K562 (cell line): ENCODE measurements around the gene BANP. TPM values are rescaled to one million over a fixed set of nuclear protein-coding genes. Genes with fewer than 3 reads are reported as not detected.

Experiments
- ATAC-seq: fragments of 200-7000 bp; cut with Tn5 transposase; 3 replicates; pipeline ENCODE4 v1.9.1; 2020; ENCODE audit warnings: moderate library complexity
- BruUV-seq: library from RNA; stranded (reverse); fragments of 400-500 nt; replicated peaks from 2 replicates; lab custom pipeline; 2021; lab: Mats Ljungman, UMichigan
- CTCF ChIA-PET: fragments of 300-600 bp; formaldehyde crosslinking; extraction: SDS; loops from one replicate; lab custom pipeline; 2021; ENCODE audit warnings: low intra/inter-chr PET ratio; lab: Yijun Ruan, JAX
- POLR2A ChIA-PET: fragments of 300-600, 350-650 bp; sonication (Branson Sonifier 250); formaldehyde crosslinking; extraction: SDS; loops from one replicate; lab custom pipeline; 2021; ENCODE audit warnings: antibody characterized with exemption, inconsistent platforms; lab: Yijun Ruan, JAX
- DNase-seq, 4 experiments: peaks; one replicate each; pipeline versions ENCODE4 v3.0.0 to v3.0.0-alpha.2; 2011 to 2018; ENCODE audit warnings: low spot score in 3 of 4, mixed read lengths in 3 of 4; ENCODE audit errors: extremely low read depth in 1 of 4
- FAIRE-seq: peaks from 2 replicates; lab custom pipeline; 2011; peaks lifted over from hg19 to GRCh38; lab: Jason Lieb, UNC
- H2AFZ ChIP-seq: 2 replicates; pipeline ENCODE4 v1.6.0; 2011; ENCODE audit warnings: low read depth, low read length, control low read depth, inconsistent platforms
- H3K27ac ChIP-seq: fragments of 200-600 bp; 3 replicates; pipeline ENCODE4 v1.8.0; 2011; ENCODE audit warnings: low read depth, mild to moderate bottlenecking, control low read depth, inconsistent platforms, low read length, moderate library complexity, mixed read lengths; ENCODE audit errors: extremely low read depth
- H3K27me3 ChIP-seq, 2 experiments: fragments of 300-600 bp in 1 of 2; 2 replicates in 1 of 2; 3 replicates in 1 of 2; pipeline versions ENCODE4 v1.6.0 to v1.8.0; 2011; ENCODE audit warnings: inconsistent platforms in 2 of 2, low read length in 2 of 2, mild to moderate bottlenecking in 1 of 2, mixed read lengths in 1 of 2, moderate library complexity in 1 of 2; ENCODE audit not compliant: control insufficient read depth in 2 of 2, insufficient read depth in 2 of 2
- H3K36me3 ChIP-seq: fragments of 300-600 bp; 3 replicates; pipeline ENCODE4 v1.8.0; 2011; ENCODE audit warnings: mild to moderate bottlenecking, low read length, inconsistent platforms; ENCODE audit not compliant: control insufficient read depth, insufficient read depth
- H3K4me1 ChIP-seq, 2 experiments: fragments of 200-600 bp in 1 of 2; replicated peaks in 1 of 2; 2 replicates in 1 of 2; 3 replicates in 1 of 2; pipeline versions ENCODE4 v1.5.1 to v1.8.0; 2011; ENCODE audit warnings: inconsistent platforms in 2 of 2, low read length in 2 of 2, mild to moderate bottlenecking in 1 of 2, mixed read lengths in 1 of 2, moderate library complexity in 1 of 2; ENCODE audit not compliant: control insufficient read depth in 2 of 2, insufficient read depth in 2 of 2
- H3K4me2 ChIP-seq: 2 replicates; pipeline ENCODE4 v1.6.1; 2011; ENCODE audit warnings: low read length, control low read depth, inconsistent platforms, mixed read lengths; ENCODE audit not compliant: insufficient read depth
- H3K4me3 ChIP-seq: fragments of 200-600 bp; sonication (generic), shearing (Covaris generic); 2 replicates; pipeline ENCODE4 v1.5.1; 2016; ENCODE audit warnings: control low read depth, inconsistent platforms
- H3K79me2 ChIP-seq: fragments of 200-600 bp; 3 replicates; pipeline ENCODE4 v1.8.0; 2011; ENCODE audit warnings: low read length, inconsistent platforms; ENCODE audit not compliant: control insufficient read depth, insufficient read depth
- H3K9ac ChIP-seq, 2 experiments: 2 replicates each; pipeline versions ENCODE4 v1.6.0 to v1.6.1; 2011; ENCODE audit warnings: low read depth in 2 of 2, low read length in 2 of 2, control low read depth in 1 of 2, inconsistent platforms in 1 of 2, mild to moderate bottlenecking in 1 of 2, mixed read lengths in 1 of 2; ENCODE audit not compliant: insufficient read depth in 1 of 2
- H3K9me1 ChIP-seq: one replicate; pipeline ENCODE4 v1.6.0; 2011; ENCODE audit warnings: inconsistent platforms, mild to moderate bottlenecking, low read length, moderate library complexity; ENCODE audit not compliant: control insufficient read depth, insufficient read depth
- H3K9me3 ChIP-seq: replicated peaks from 2 replicates; pipeline ENCODE4 v1.5.1; 2011; ENCODE audit warnings: low read depth, low read length, inconsistent platforms; ENCODE audit not compliant: control insufficient read depth, insufficient read depth
- H4K20me1 ChIP-seq: replicated peaks from 2 replicates; pipeline ENCODE4 v1.6.1; 2011; ENCODE audit warnings: low read length, inconsistent platforms, mixed read lengths; ENCODE audit not compliant: control insufficient read depth, insufficient read depth
- HEY1 ChIP-seq: fragments of 250-450 bp; sonication (Bioruptor Pico); IDR thresholded peaks from 2 replicates; pipeline ENCODE4 v1.5.0; 2020; ENCODE audit warnings: mild to moderate bottlenecking, moderate library complexity, borderline replicate concordance
- MXI1 ChIP-seq: IDR thresholded peaks from 2 replicates; pipeline ENCODE4 v1.6.1; 2011; ENCODE audit warnings: low read depth, mild to moderate bottlenecking, improper control_type of control experiment, low read length
- NFE2L1 ChIP-seq: fragments of 450-650 bp; IDR thresholded peaks from 2 replicates; pipeline ENCODE4 v1.6.1; 2016; ENCODE audit warnings: missing genetic modification characterization, low read depth, mild to moderate bottlenecking, missing compliant biosample characterization, moderate library complexity, borderline replicate concordance
- STAT5B ChIP-seq: fragments of 250-450 bp; sonication (Bioruptor Pico); IDR thresholded peaks from 2 replicates; pipeline ENCODE4 v1.8.0; 2021; ENCODE audit warnings: mild to moderate bottlenecking, inconsistent platforms
- TAF1 ChIP-seq: IDR thresholded peaks from 2 replicates; pipeline ENCODE4 v1.6.1; 2011; ENCODE audit warnings: mild to moderate bottlenecking, low read length, moderate library complexity; ENCODE audit not compliant: insufficient read depth, control insufficient read depth, severe bottlenecking; ENCODE audit errors: extremely low read depth
- TOE1 ChIP-seq, 2 experiments: fragments of 450-650 bp in 1 of 2; sonication (generic) in 1 of 2; formaldehyde crosslinking in 1 of 2; IDR thresholded peaks; 2 replicates each; pipeline versions ENCODE4 v1.7.1 to v1.8.0; 2016 to 2022; ENCODE audit warnings: borderline replicate concordance in 2 of 2, mild to moderate bottlenecking in 2 of 2, antibody characterized with exemption in 1 of 2, inconsistent platforms in 1 of 2, low read depth in 1 of 2, missing genetic modification reagents in 1 of 2, moderate library complexity in 1 of 2
- ZNF174 ChIP-seq: fragments of 250-450 bp; sonication (Bioruptor Pico); IDR thresholded peaks from 2 replicates; pipeline ENCODE4 v1.4.0; 2020; ENCODE audit warnings: mild to moderate bottlenecking
- ZNF431 ChIP-seq: sonication (generic); formaldehyde crosslinking; IDR thresholded peaks from 2 replicates; pipeline ENCODE4 v1.8.0; 2022; ENCODE audit warnings: mild to moderate bottlenecking, missing genetic modification reagents
- ZNF551 ChIP-seq: fragments of 250-450 bp; sonication (Bioruptor Pico); IDR thresholded peaks from 2 replicates; pipeline ENCODE4 v1.5.0; 2021; ENCODE audit warnings: mild to moderate bottlenecking, moderate library complexity
- ZNF584 ChIP-seq: fragments of 200-800 bp; sonication (Bioruptor generic); IDR thresholded peaks from 2 replicates; pipeline ENCODE4 v1.6.1; 2016; ENCODE audit warnings: low read depth, mild to moderate bottlenecking, missing genetic modification characterization, missing compliant biosample characterization
- ZNF717 ChIP-seq: fragments of 250-450 bp; sonication (Bioruptor Pico); IDR thresholded peaks from 2 replicates; pipeline ENCODE4 v1.5.0; 2021
- WGBS: fragments of 100-300 bp; shearing (Covaris generic); methylation state at CpG from one replicate; pipeline ENCODE4 v1.1.6; 2016; ENCODE audit warnings: low coverage, mixed read lengths; ENCODE audit not compliant: insufficient coverage; ENCODE audit errors: missing lambda C conversion rate; 5-methylcytosine and 5-hydroxymethylcytosine counted together
- in situ Hi-C: fragments of 300-500 bp; cut with MboI; formaldehyde crosslinking; loops from 4 replicates; pipeline ENCODE4 v1.15.0; 2018; ENCODE audit warnings: inconsistent platforms, mixed read lengths
- intact Hi-C: fragments of 100-400 bp; cut with micrococcal nuclease; formaldehyde crosslinking; loops from 2 replicates; pipeline ENCODE4 v1.14.2; 2022
- polyA plus RNA-seq, 8 experiments: library from polyadenylated mRNA; depleted of rRNA in 4 of 8; stranded (reverse) in 5 of 8; unstranded in 3 of 8; fragments of >200 nt; fragmentation: Nextera tagmentation in 2 of 8; fragmentation: Illumina TruSeq in 1 of 8; extraction: Ambion mirVana in 2 of 8; extraction: Trizol in 1 of 8; gene quantifications; 2 replicates each; pipeline versions ENCODE4 v1.2.1 to v1.2.3, GENCODE V29; 2011 to 2014; ENCODE audit warnings: inconsistent platforms in 1 of 8, missing spikeins in 1 of 8
- total RNA-seq, 7 experiments: library from RNA; depleted of rRNA in 6 of 7; stranded (reverse); fragments of >200 nt in 6 of 7; fragmentation: Illumina TruSeq in 2 of 7; extraction: Trizol in 2 of 7; gene quantifications; 2 replicates each; pipeline versions ENCODE4 v1.2.1 to v1.2.3, GENCODE V29; 2011 to 2021; ENCODE audit warnings: low replicate concordance in 1 of 7
- TF ChIP-seq, protein P1 (sequence below), 2 experiments: IDR thresholded peaks; 2 replicates each; pipeline ENCODE4 v1.6.1; 2011; ENCODE audit warnings: borderline replicate concordance in 1 of 2, control low read depth in 1 of 2, low read depth in 1 of 2, low read length in 1 of 2, mild to moderate bottlenecking in 1 of 2, mixed read lengths in 1 of 2, moderate library complexity in 1 of 2; ENCODE audit not compliant: insufficient read depth in 1 of 2, insufficient read length in 1 of 2, poor library complexity in 1 of 2, severe bottlenecking in 1 of 2; ENCODE audit errors: extremely low read depth in 1 of 2
- TF ChIP-seq, protein P2 (sequence below): fragments of 450-650 bp; formaldehyde crosslinking; IDR thresholded peaks from 2 replicates; pipeline ENCODE4 v1.4.0; 2022; ENCODE audit warnings: missing genetic modification characterization
- TF ChIP-seq, protein P3 (sequence below): fragments of 450-650 bp; IDR thresholded peaks from 2 replicates; pipeline ENCODE4 v1.6.1; 2017; ENCODE audit warnings: antibody characterized with exemption
- TF ChIP-seq, protein P4 (sequence below): fragments of 450-650 bp; formaldehyde crosslinking; IDR thresholded peaks from 2 replicates; pipeline ENCODE4 v1.4.0; 2020; ENCODE audit warnings: mild to moderate bottlenecking, moderate library complexity

Gene BANP
- total and polyA plus RNA-seq, 9 of the 15 experiments (the other 6 are each of a cell fraction or from before 2014, with no cell fraction given) = 4.6 to 22.1 (median 15.6) TPM

DNA sequence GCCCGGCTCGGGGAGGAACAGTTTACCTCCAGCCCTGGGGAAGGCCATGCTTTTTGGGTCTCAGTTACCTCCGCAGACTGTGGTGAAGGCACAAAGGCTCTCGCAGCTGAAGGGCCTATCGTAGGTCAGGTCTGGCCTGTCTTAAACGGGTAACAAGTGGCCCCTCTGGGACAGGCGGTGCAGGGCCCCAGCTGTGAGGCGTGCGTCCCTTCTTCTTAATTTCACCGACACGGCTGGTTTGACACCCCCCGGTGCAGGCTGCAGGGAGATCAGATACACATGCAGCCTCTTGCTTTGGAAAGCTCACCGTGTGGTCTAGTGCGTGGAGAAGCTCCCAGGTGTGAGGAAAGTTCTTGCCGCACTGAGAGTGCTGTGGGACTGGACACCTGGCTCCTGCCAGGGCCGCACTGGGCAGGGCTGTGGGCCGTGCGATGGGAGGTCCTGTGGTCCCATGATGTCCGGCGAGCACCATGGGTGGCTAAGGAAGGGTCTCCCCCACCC is 162.4 kb downstream of the BANP start:
- DNase-seq = no peak
- no peaks in the 10 kb centered on the region for H3K36me3 ChIP-seq
- no peaks in the 10 kb centered on the region for H3K9me3 ChIP-seq
- H3K9ac ChIP-seq = no peak overlapping the region
- no peak overlapping the region for H3K27ac ChIP-seq
- no peak overlapping the region for H3K4me2 ChIP-seq
- no peaks in the 10 kb centered on the region for H3K9me1 ChIP-seq
- CTCF ChIA-PET = no interaction called here
- no TSS peak for BruUV-seq
- intact Hi-C loops = no loop called here
- 14% methylated on average over 20 of the region's 20 CpGs for WGBS
- peaks cover 10 to 66% of the 10 kb centered on the region in 2 experiments; a peak in 4 of 5 replicates for H3K27me3 ChIP-seq
- POLR2A ChIA-PET = no interaction called here
- 0 out of 2 replicates have a peak, but pooled peaks cover 5% of the 10 kb centered on the region for H4K20me1 ChIP-seq
- H3K4me3 ChIP-seq = no peak overlapping the region
- ATAC-seq = no peak
- in situ Hi-C loops = no loop called here
- FAIRE-seq = no peak
- H3K79me2 ChIP-seq = no peaks in the 10 kb centered on the region
- peaks cover 0 to 4% of the 10 kb centered on the region in 2 experiments; a peak in 2 of 5 replicates for H3K4me1 ChIP-seq
- TF ChIP-seq, protein P1, sequence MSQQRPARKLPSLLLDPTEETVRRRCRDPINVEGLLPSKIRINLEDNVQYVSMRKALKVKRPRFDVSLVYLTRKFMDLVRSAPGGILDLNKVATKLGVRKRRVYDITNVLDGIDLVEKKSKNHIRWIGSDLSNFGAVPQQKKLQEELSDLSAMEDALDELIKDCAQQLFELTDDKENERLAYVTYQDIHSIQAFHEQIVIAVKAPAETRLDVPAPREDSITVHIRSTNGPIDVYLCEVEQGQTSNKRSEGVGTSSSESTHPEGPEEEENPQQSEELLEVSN (IDR thresholded peaks at IDR 0.05; ENCODE audit: borderline replicate concordance in 1 of 2, extremely low read depth in 1 of 2, insufficient read depth in 1 of 2, insufficient read length in 1 of 2, low read depth in 1 of 2, low read length in 1 of 2, poor library complexity in 1 of 2, severe bottlenecking in 1 of 2) = no peak
- TF ChIP-seq, protein P2, sequence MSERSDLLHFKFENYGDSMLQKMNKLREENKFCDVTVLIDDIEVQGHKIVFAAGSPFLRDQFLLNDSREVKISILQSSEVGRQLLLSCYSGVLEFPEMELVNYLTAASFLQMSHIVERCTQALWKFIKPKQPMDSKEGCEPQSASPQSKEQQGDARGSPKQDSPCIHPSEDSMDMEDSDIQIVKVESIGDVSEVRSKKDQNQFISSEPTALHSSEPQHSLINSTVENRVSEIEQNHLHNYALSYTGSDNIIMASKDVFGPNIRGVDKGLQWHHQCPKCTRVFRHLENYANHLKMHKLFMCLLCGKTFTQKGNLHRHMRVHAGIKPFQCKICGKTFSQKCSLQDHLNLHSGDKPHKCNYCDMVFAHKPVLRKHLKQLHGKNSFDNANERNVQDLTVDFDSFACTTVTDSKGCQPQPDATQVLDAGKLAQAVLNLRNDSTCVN = no peak
- TF ChIP-seq, protein P3, sequence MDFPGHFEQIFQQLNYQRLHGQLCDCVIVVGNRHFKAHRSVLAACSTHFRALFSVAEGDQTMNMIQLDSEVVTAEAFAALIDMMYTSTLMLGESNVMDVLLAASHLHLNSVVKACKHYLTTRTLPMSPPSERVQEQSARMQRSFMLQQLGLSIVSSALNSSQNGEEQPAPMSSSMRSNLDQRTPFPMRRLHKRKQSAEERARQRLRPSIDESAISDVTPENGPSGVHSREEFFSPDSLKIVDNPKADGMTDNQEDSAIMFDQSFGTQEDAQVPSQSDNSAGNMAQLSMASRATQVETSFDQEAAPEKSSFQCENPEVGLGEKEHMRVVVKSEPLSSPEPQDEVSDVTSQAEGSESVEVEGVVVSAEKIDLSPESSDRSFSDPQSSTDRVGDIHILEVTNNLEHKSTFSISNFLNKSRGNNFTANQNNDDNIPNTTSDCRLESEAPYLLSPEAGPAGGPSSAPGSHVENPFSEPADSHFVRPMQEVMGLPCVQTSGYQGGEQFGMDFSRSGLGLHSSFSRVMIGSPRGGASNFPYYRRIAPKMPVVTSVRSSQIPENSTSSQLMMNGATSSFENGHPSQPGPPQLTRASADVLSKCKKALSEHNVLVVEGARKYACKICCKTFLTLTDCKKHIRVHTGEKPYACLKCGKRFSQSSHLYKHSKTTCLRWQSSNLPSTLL = no peak
- TF ChIP-seq ZNF431 (CRISPR knock-in tag) = no peak
- TF ChIP-seq TOE1 (IDR thresholded peaks at IDR 0.05; ENCODE audit: borderline replicate concordance) = no peak
- no peak for TF ChIP-seq TOE1 (CRISPR knock-in tag; IDR thresholded peaks at IDR 0.05; ENCODE audit: borderline replicate concordance, low read depth)
- TF ChIP-seq ZNF551 (CRISPR knock-in tag) = no peak
- TF ChIP-seq, protein P4, sequence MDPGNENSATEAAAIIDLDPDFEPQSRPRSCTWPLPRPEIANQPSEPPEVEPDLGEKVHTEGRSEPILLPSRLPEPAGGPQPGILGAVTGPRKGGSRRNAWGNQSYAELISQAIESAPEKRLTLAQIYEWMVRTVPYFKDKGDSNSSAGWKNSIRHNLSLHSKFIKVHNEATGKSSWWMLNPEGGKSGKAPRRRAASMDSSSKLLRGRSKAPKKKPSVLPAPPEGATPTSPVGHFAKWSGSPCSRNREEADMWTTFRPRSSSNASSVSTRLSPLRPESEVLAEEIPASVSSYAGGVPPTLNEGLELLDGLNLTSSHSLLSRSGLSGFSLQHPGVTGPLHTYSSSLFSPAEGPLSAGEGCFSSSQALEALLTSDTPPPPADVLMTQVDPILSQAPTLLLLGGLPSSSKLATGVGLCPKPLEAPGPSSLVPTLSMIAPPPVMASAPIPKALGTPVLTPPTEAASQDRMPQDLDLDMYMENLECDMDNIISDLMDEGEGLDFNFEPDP (CRISPR knock-in tag) = no peak
- TF ChIP-seq MXI1 = no peak
- no peak for TF ChIP-seq STAT5B (CRISPR knock-in tag)
- no peak for TF ChIP-seq TAF1
- TF ChIP-seq ZNF584 (CRISPR knock-in tag) = no peak
- no peak for TF ChIP-seq NFE2L1 (tag)
- no peak for TF ChIP-seq HEY1
- no peak for TF ChIP-seq ZNF717 (CRISPR knock-in tag)
- TF ChIP-seq ZNF174 (CRISPR knock-in tag) = no peak
- H2AFZ ChIP-seq = no peak overlapping the region
